Astrocyte of the spinal cord (primary cell): ENCODE data around the gene ADGRB3.

ENCODE experiments used
- DNase-seq: peaks from one replicate; pipeline ENCODE4 v3.0.0; 2011; ENCODE audit warnings: low read depth, low spot score
- H3K4me3 ChIP-seq: 2 replicates; pipeline ENCODE4 v1.5.1; 2011; ENCODE audit warnings: low read depth, mild to moderate bottlenecking, low read length, moderate library complexity
- in situ Hi-C: cut with HindIII; loops from 2 replicates; pipeline ENCODE4 v1.10.0; 2017; ENCODE audit warnings: low sequenced_read_pairs
- TF ChIP-seq, protein P1 (sequence below): IDR thresholded peaks from 2 replicates; pipeline ENCODE4 v1.5.1; 2012; ENCODE audit warnings: low read depth, mild to moderate bottlenecking, low read length, inconsistent platforms

ADGRB3 gene

DNA sequence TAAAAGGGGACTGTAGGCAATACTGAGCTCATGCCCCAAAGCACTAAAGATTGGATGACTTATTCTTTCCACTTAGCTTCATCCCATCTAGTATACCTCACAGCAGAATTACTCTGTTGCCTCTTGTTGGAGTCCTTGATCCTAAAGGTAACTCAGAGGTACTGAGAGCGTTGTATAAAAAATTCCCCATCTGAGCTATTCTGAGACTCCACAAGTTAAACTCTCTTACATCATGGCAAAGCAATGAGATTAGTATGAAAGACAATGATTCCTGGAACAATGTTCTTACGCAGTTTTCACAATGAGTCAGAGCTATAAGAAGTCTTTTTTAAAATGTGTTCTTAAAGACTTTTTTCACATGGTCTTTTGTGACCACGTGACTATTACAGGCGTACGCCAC lies 370.1 kb downstream of the ADGRB3 start:
- TF ChIP-seq, protein P1, sequence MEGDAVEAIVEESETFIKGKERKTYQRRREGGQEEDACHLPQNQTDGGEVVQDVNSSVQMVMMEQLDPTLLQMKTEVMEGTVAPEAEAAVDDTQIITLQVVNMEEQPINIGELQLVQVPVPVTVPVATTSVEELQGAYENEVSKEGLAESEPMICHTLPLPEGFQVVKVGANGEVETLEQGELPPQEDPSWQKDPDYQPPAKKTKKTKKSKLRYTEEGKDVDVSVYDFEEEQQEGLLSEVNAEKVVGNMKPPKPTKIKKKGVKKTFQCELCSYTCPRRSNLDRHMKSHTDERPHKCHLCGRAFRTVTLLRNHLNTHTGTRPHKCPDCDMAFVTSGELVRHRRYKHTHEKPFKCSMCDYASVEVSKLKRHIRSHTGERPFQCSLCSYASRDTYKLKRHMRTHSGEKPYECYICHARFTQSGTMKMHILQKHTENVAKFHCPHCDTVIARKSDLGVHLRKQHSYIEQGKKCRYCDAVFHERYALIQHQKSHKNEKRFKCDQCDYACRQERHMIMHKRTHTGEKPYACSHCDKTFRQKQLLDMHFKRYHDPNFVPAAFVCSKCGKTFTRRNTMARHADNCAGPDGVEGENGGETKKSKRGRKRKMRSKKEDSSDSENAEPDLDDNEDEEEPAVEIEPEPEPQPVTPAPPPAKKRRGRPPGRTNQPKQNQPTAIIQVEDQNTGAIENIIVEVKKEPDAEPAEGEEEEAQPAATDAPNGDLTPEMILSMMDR: no peak
- in situ Hi-C loops: no loop called here
- peak; percentile 45 for DNase-seq
- no peak overlapping the region for H3K4me3 ChIP-seq

DNA sequence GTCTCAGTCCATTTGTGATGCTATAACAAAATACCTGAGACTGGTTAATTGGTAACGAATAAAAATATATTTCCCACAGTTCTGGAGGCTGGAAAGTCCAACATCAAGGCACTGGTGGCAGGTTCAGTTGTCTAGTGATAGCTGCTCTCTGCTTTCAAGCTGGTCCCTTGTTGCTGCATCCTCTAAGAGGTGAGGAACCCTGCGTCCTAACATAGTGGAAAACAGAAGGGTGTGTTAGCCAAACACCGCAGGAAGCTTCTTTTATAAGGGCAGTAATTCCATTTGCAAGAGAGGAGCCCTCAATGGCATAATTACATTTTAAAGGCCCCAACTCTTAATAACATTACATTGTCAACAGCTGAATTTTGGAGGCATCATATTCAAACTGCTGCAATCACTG lies 372.7 kb downstream of the ADGRB3 start:
- in situ Hi-C loops: no loop called here
- no peak for DNase-seq

DNA sequence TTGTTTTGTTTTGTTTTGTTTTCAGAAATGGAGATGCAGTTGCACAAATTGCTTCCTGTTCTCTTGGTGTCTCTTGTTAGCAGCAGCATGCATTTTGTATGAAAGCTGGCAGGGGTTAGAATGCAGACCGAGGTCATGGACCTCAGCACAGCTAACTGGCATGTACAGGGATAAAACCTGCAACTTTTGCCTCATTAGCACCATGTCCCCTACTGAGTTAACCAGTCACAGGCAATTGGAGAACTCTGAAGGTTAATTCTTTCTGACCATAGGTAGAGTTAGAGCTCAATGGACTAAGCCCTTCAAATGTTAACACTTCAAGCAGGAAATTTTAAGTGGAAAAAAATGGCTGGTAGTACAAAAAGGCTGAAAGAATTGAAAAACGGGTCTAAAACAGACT lies 377.1 kb downstream of the ADGRB3 start:
- in situ Hi-C loops: no loop called here
- H3K4me3 ChIP-seq: no peak overlapping the region
- TF ChIP-seq, protein P1: no peak
- DNase-seq: no peak

More for the DNA sequence above, 372.7 kb downstream of the ADGRB3 start:
- H3K4me3 ChIP-seq: no peak overlapping the region
- TF ChIP-seq, protein P1: no peak

DNA sequence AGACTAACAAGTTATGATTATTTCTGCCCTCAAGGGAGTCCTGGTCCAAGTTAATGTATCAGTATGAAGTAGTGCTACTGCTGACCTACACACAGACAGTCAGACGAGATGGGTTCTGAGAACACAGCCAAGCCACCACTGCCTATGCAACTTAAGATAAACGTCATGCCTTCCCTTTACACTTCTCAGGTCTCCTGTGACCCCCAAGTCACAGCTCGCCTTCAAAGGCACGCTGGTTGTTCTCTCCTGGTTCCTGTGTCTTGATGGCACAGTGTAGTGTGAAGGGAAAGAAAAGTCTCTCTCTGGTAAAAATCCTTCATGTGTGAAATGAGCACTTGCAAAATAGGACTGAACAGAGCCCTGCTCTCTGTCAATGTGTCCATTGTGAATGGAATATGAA lies 377.8 kb downstream of the ADGRB3 start:
- H3K4me3 ChIP-seq: no peak overlapping the region
- TF ChIP-seq, protein P1: no peak
- in situ Hi-C loops: no loop called here
- no peak for DNase-seq

DNA sequence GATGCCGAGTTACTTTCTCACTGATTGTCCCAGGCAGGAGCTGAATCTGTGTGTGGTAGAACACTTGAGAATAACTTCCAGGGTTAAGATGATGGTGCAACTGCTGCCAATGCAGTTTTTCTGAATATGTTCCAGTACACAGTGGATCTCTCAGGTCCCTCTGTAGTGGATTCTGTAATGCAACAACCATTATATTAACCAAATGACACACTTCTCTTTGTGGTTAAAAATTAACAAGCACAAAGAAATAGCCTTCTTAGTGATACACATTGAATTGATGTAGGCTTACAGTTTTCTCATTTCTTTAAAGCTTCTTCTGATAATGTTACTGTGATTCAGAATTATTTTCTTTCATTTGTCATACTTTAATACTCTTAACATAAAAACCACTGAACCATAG lies 383.8 kb downstream of the ADGRB3 start:
- no peak overlapping the region for H3K4me3 ChIP-seq
- no peak for DNase-seq
- in situ Hi-C loops: no loop called here
- TF ChIP-seq, protein P1: no peak

DNA sequence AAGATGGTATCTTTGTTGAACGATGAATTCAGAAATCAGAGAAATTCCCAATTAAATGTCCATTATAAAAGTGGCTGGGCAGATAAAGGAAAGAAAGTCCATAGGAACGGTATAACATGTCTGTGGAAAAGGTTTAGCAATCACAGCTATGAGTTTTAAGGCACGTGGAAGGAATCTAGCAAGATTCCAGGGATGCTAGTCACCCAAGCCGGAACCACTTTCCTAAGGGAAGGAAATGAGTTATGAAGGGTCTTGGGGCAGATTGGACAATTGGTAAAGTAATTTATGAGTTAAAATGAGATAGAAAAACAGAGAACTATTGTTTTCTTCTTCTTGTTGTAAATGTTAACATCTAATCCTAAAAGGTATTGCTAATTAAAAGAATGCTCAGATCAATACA lies 384.8 kb downstream of the ADGRB3 start:
- in situ Hi-C loops: no loop called here
- DNase-seq: no peak
- H3K4me3 ChIP-seq: no peak overlapping the region
- TF ChIP-seq, protein P1: no peak

DNA sequence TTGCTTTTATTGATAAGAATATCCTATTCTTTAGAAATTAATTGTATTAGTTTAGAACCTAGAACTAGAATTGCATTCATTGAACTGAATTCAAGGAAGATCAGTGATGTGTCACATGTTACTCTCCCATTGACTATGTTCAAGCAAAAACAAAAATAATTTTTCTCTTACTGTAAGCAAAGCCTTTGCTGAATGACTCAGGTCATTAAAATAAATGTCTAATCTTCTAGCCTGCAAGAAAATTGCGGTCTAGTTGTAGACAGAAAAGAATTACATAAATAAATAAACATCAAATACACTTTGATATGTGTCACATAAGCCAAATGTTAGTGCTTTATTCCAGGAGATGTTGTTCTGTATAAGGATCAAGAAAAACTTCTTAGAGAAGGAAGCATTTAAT lies 387.9 kb downstream of the ADGRB3 start:
- TF ChIP-seq, protein P1: no peak
- no peak overlapping the region for H3K4me3 ChIP-seq
- DNase-seq: peak; percentile 55
- in situ Hi-C loops: no loop called here
